ENCODE data around the gene HOXC5. TPM values are rescaled to one million over a fixed set of nuclear protein-coding genes. Genes with fewer than 3 reads are reported as not detected.

The HOXC5 gene
- total RNA-seq, 1 donor from 2014 or later = 0.50 TPM

DNA sequence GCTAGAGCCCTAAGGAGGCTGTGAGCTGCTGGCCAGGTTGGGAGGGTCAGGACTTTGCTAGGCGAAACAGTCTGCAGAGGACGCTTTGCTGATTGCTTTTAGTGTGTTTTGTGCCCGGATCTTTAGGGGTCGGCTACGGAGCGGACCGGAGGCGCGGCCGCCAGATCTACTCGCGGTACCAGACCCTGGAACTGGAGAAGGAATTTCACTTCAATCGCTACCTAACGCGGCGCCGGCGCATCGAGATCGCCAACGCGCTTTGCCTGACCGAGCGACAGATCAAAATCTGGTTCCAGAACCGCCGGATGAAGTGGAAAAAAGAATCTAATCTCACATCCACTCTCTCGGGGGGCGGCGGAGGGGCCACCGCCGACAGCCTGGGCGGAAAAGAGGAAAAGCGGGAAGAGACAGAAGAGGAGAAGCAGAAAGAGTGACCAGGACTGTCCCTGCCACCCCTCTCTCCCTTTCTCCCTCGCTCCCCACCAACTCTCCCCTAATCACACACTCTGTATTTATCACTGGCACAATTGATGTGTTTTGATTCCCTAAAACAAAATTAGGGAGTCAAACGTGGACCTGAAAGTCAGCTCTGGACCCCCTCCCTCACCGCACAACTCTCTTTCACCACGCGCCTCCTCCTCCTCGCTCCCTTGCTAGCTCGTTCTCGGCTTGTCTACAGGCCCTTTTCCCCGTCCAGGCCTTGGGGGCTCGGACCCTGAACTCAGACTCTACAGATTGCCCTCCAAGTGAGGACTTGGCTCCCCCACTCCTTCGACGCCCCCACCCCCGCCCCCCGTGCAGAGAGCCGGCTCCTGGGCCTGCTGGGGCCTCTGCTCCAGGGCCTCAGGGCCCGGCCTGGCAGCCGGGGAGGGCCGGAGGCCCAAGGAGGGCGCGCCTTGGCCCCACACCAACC is 3.1 kb upstream of the HOXC5 start:
- Histone ChIP-seq H3K27me3 (ENCODE audit: control insufficient read depth, insufficient read depth, low read length) (peaks cover 27% of the 10 kb centered on the region), H3K4me3 (ENCODE audit: low read depth, low read length) (no peak overlapping the region), H3K36me3 (ENCODE audit: control insufficient read depth, insufficient read depth, low read length) (no peaks in the 10 kb centered on the region)
- no peak for DNase-seq (ENCODE audit: low read depth)
- no peak for TF ChIP-seq CTCF (IDR thresholded peaks at IDR 0.05; ENCODE audit: insufficient read depth, low read length, poor library complexity, severe bottlenecking)

DNA sequence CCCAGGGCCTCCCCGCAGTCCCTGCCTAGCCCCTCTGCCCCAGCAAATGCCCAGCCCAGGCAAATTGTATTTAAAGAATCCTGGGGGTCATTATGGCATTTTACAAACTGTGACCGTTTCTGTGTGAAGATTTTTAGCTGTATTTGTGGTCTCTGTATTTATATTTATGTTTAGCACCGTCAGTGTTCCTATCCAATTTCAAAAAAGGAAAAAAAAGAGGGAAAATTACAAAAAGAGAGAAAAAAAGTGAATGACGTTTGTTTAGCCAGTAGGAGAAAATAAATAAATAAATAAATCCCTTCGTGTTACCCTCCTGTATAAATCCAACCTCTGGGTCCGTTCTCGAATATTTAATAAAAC is 2.4 kb upstream of the HOXC5 start:
- no peak for DNase-seq (ENCODE audit: low read depth)
- Histone ChIP-seq H3K4me3 (ENCODE audit: low read depth, low read length) (no peak overlapping the region), H3K36me3 (ENCODE audit: control insufficient read depth, insufficient read depth, low read length) (no peaks in the 10 kb centered on the region), H3K27me3 (ENCODE audit: control insufficient read depth, insufficient read depth, low read length) (peaks cover 27% of the 10 kb centered on the region)
- TF ChIP-seq CTCF (IDR thresholded peaks at IDR 0.05; ENCODE audit: insufficient read depth, low read length, poor library complexity, severe bottlenecking) = no peak

DNA sequence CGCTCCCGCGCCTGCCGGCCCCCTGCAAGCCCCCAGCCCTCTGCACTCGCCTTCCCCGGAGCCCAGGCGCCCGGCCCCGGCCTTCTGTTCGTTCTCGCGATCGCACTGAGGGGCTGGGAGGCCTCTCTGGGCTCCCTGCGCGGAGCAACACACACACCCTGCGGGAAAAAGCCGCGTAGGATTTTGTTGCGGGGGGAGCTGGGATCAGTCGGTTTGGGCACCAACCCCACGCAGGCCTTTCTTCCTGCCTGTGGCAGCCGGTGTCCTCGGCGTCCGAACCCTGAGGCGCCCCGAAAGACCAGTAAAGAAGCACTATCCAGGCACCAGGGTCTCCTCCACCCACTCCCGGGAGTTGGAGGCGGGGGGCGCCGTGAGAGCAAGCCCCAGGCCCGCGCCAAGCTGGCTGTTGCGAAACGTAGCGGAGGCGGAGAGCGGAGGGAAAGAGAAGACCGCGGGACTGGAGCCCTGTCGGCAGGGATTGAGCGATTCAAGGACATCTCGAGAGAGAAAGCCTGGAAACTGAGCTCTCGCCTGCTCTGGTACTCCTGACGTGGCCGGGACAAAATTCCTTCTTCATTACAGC is 1.9 kb upstream of the HOXC5 start:
- Histone ChIP-seq H3K4me3 (ENCODE audit: low read depth, low read length) (no peak overlapping the region), H3K27me3 (ENCODE audit: control insufficient read depth, insufficient read depth, low read length) (peaks cover 27% of the 10 kb centered on the region), H3K36me3 (ENCODE audit: control insufficient read depth, insufficient read depth, low read length) (no peaks in the 10 kb centered on the region)
- no peak for DNase-seq (ENCODE audit: low read depth)
- no peak for TF ChIP-seq CTCF (IDR thresholded peaks at IDR 0.05; ENCODE audit: insufficient read depth, low read length, poor library complexity, severe bottlenecking)

DNA sequence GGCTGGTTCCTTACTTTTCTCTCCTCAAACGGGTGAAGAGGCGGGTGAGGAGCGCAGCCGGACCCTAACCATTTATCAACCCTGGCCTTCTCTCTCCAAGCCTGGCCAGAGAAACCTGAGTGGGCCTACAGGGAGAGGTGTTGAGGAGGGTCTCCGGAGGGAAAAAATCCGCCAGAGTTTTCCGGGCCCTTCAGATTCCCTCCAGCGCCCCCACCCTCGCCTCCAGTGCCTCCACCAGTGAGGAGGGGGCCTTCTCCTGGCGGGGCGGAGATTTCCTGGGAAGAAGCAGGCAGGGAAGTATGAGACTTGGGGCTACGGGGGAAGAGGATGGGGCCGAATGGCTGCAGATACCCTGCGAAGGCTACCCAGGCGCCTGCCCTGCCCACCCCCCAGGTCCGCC is 1.4 kb upstream of the HOXC5 start:
- H3K27me3 ChIP-seq (ENCODE audit: control insufficient read depth, insufficient read depth, low read length) = peaks cover 27% of the 10 kb centered on the region
- TF ChIP-seq CTCF (IDR thresholded peaks at IDR 0.05; ENCODE audit: insufficient read depth, low read length, poor library complexity, severe bottlenecking) = no peak
- H3K36me3 ChIP-seq (ENCODE audit: control insufficient read depth, insufficient read depth, low read length) = no peaks in the 10 kb centered on the region
- H3K4me3 ChIP-seq (ENCODE audit: low read depth, low read length) = no peak overlapping the region
- DNase-seq (ENCODE audit: low read depth) = no peak

DNA sequence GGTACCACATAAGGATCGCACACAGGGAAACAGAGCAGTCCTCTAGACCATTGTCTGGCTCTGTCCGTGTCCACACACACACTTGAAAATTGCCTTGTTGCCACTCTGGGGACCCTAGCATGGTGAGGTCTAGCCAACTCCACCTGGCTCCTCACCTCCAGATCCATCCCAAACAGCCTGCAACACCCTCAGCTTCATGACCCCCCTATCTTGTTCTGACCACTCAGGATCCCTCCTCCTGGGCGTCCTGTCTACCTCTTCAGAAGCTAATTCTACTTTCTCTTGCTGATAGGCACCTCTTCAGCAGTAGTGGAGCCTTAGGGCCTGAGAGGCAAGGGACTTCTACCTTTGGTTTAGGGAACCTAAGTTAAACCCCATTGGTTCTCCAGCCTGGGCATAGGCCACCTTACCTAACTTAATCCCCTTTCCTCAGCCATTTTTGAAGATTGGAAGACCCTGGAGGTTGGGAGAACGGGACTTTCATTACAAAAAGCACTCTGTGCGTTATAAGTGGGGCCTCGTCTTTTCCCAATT is 697 bp upstream of the HOXC5 start:
- TF ChIP-seq CTCF (IDR thresholded peaks at IDR 0.05; ENCODE audit: insufficient read depth, low read length, poor library complexity, severe bottlenecking) = no peak
- DNase-seq (ENCODE audit: low read depth) = no peak
- Histone ChIP-seq H3K27me3 (ENCODE audit: control insufficient read depth, insufficient read depth, low read length) (peaks cover 27% of the 10 kb centered on the region), H3K36me3 (ENCODE audit: control insufficient read depth, insufficient read depth, low read length) (no peaks in the 10 kb centered on the region), H3K4me3 (ENCODE audit: low read depth, low read length) (no peak overlapping the region)
